A172 (cell line): ENCODE data around the gene WNT7B. TPM values are rescaled to one million over a fixed set of nuclear protein-coding genes. Genes with fewer than 3 reads are reported as not detected.

Source experiments
- DNase-seq: peaks from one replicate; pipeline ENCODE4 v3.0.0-alpha.2; 2015; ENCODE audit warnings: low spot score
- total RNA-seq: library from RNA; depleted of rRNA; stranded (reverse); fragments of >200 nt; shearing (Covaris generic); gene quantifications from 2 replicates; pipeline ENCODE4 v1.2.3, GENCODE V29; 2014; rRNA removed

WNT7B gene
- total RNA-seq: 4.5 and 6.3 TPM in 2 replicates

- DNase-seq: no peak
Measured at GRCh38 chr22:45977003-45977411, at the start of gene WNT7B. WNT7B (minus strand) TSS chr22:45977162; CDS start chr22:45976754, 408 bp downstream.

GRCh38 chr22:46025973-46026898 lies 49.3 kb upstream of the WNT7B start:
- no peak for DNase-seq

GRCh38 chr22:46025225-46025972 lies 48.4 kb upstream of the WNT7B start:
- DNase-seq: no peak

GRCh38 chr22:46024136-46024840 lies 47.3 kb upstream of the WNT7B start:
- DNase-seq: no peak

GRCh38 chr22:46023558-46023981 lies 46.6 kb upstream of the WNT7B start:
- DNase-seq: peak; percentile 68

- DNase-seq: no peak
Measured at GRCh38 chr22:46022881-46023512, 46.0 kb upstream of the WNT7B start.

GRCh38 chr22:46021577-46021976 lies 44.6 kb upstream of the WNT7B start:
- no peak for DNase-seq

GRCh38 chr22:46019351-46019750 lies 42.4 kb upstream of the WNT7B start:
- DNase-seq: no peak

- no peak for DNase-seq
Measured at GRCh38 chr22:46018859-46019258, 41.9 kb upstream of the WNT7B start.

- DNase-seq: no peak
Measured at GRCh38 chr22:46017166-46017565, 40.2 kb upstream of the WNT7B start.

GRCh38 chr22:46013460-46014416 lies 36.8 kb upstream of the WNT7B start:
- peak; percentile 86 for DNase-seq

GRCh38 chr22:46012881-46013281 lies 35.9 kb upstream of the WNT7B start:
- no peak for DNase-seq

GRCh38 chr22:46012182-46012880 lies 35.4 kb upstream of the WNT7B start:
- DNase-seq: no peak

GRCh38 chr22:46011627-46012181 lies 34.7 kb upstream of the WNT7B start:
- no peak for DNase-seq

GRCh38 chr22:46010951-46011626 lies 34.1 kb upstream of the WNT7B start:
- DNase-seq: no peak

GRCh38 chr22:46010207-46010867 lies 33.4 kb upstream of the WNT7B start:
- DNase-seq: no peak

- no peak for DNase-seq
Measured at GRCh38 chr22:46009730-46010129, 32.8 kb upstream of the WNT7B start.
